ENCODE results near the gene VWA3A. TPM values are rescaled to one million over a fixed set of nuclear protein-coding genes. Genes with fewer than 3 reads are reported as not detected.

Gene VWA3A
- total and polyA plus RNA-seq, 2 of the 4 experiments (the other 2 are of a cell fraction): not detected

DNA sequence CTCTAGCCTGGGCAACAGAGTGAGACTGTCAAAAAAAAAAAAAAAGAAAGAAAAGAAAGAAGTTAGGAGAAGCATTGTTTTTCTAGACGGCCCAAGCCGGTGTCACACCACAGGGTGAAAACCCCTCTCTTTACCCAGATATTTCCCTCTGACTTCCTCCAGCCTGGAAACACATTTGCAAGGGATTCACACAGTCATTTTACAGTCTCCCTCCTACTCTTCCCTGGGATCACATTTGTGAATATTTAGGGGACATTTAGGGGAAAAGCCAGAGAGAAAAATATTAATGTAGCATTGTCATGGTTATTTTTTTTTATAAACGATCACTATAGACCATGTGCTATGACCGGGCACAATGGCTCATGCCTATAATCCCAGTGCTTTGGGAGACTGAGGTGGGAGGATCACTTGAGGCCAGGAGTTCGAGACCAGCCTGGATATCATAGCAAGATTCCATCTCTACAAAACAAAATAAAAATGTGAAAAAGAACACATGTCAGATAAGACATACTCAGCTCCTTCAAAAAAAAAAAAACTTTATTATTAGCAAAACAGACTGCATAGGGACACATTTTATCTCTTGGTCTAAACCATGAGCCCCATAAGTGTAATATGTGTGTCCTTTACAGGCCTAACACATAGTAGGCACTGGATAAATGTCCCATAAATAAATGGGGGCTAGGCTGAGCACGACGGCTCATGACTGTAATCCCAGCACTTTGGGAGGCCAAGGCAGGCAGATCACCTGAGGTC lies 59.1 kb downstream of the VWA3A start:
- in situ Hi-C loops (cut with MboI; ENCODE audit: low sequenced_read_pairs) (no loop called here), dilution Hi-C loops (cut with HindIII; ENCODE audit: low sequenced_read_pairs, unreplicated experiment) (no loop called here), intact Hi-C loops (cut with micrococcal nuclease) (no loop called here)
- H3K36me3 ChIP-seq (ENCODE audit: control insufficient read depth, insufficient read depth, low read length): no peaks in the 10 kb centered on the region
- H3K27me3 ChIP-seq (ENCODE audit: control insufficient read depth, insufficient read depth, low read length): peaks cover 20% of the 10 kb centered on the region
- ATAC-seq (ENCODE audit: low read depth) (no peak), DNase-seq (no peak)
- H3K27ac ChIP-seq (ENCODE audit: insufficient read depth, low read length): no peak overlapping the region
- H3K4me1 ChIP-seq (ENCODE audit: control insufficient read depth, insufficient read depth, low read length): no peaks in the 10 kb centered on the region
- no peak overlapping the region for H3K56ac ChIP-seq (ENCODE audit: extremely low read depth, insufficient read depth, low read length)
- no peak for TF ChIP-seq POLR2A (IDR thresholded peaks at IDR 0.05; ENCODE audit: low read depth, low read length)
- TF ChIP-seq RCOR1 (IDR thresholded peaks at IDR 0.05; ENCODE audit: insufficient replicate concordance, low read length): no peak
- TF ChIP-seq, protein P1, sequence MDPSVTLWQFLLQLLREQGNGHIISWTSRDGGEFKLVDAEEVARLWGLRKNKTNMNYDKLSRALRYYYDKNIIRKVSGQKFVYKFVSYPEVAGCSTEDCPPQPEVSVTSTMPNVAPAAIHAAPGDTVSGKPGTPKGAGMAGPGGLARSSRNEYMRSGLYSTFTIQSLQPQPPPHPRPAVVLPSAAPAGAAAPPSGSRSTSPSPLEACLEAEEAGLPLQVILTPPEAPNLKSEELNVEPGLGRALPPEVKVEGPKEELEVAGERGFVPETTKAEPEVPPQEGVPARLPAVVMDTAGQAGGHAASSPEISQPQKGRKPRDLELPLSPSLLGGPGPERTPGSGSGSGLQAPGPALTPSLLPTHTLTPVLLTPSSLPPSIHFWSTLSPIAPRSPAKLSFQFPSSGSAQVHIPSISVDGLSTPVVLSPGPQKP (IDR thresholded peaks at IDR 0.05; ENCODE audit: borderline replicate concordance, low read depth, low read length): no peak
- TF ChIP-seq FOS (IDR thresholded peaks at IDR 0.05; ENCODE audit: low read depth, low read length): no peak
- TF ChIP-seq, protein P2, sequence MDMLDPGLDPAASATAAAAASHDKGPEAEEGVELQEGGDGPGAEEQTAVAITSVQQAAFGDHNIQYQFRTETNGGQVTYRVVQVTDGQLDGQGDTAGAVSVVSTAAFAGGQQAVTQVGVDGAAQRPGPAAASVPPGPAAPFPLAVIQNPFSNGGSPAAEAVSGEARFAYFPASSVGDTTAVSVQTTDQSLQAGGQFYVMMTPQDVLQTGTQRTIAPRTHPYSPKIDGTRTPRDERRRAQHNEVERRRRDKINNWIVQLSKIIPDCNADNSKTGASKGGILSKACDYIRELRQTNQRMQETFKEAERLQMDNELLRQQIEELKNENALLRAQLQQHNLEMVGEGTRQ (IDR thresholded peaks at IDR 0.05; ENCODE audit: low read depth, low read length): no peak
- TF ChIP-seq CHD1 (IDR thresholded peaks at IDR 0.05; ENCODE audit: low read depth, low read length): no peak
- no peak overlapping the region for H3K14ac ChIP-seq (replicated peaks; ENCODE audit: low read depth, low read length)
- H4K91ac ChIP-seq (ENCODE audit: insufficient read depth, low read depth, low read length): no peak overlapping the region
- H4K20me1 ChIP-seq (ENCODE audit: insufficient read depth, low read length): no peaks in the 10 kb centered on the region
- no peak overlapping the region for H2BK120ac ChIP-seq (ENCODE audit: low read depth, low read length)
- no peak overlapping the region for H2BK5ac ChIP-seq (ENCODE audit: low read depth, low read length, poor library complexity, severe bottlenecking)
- no TSS peak for BruUV-seq (replicated peaks)
- no peak overlapping the region for H2AK9ac ChIP-seq (replicated peaks; ENCODE audit: low read depth, low read length, poor library complexity)
- H3K79me1 ChIP-seq (ENCODE audit: low read depth in 1 of 2, low read length in 2 of 2): no peaks in the 10 kb centered on the region
- POLR2A ChIA-PET (ENCODE audit: unreplicated experiment): no interaction called here
- H3K9me1 ChIP-seq (ENCODE audit: insufficient read depth, low read length): no peaks in the 10 kb centered on the region
- no peak overlapping the region for H3K9ac ChIP-seq (ENCODE audit: low read depth, low read length)
- no CpG with 5 or more reads among the region's 7 CpGs for WGBS, 2 experiments (ENCODE audit: extremely low coverage in 2 of 2, insufficient read length in 1 of 2)
- CTCF ChIA-PET: interaction anchor here (0.6 kb wide), 1 partner anchor 9 kb away, joined by 3 read pairs; no protein-coding TSS in a partner anchor
- no peak overlapping the region for H2BK15ac ChIP-seq (ENCODE audit: low read depth, low read length)
- no peak overlapping the region for H3K4ac ChIP-seq (ENCODE audit: low read depth, low read length)
- H4K8ac ChIP-seq (ENCODE audit: low read depth in 2 of 2, low read length in 2 of 2): no peak overlapping the region
- H2AFZ ChIP-seq (replicated peaks; ENCODE audit: low read length, poor library complexity): no peak overlapping the region
- H4K5ac ChIP-seq (ENCODE audit: low read depth, low read length): no peak overlapping the region
- no peak overlapping the region for H3K4me3 ChIP-seq (ENCODE audit: insufficient read depth, low read depth, low read length)
- H3K23ac ChIP-seq (ENCODE audit: low read depth, low read length): no peak overlapping the region
- no peaks in the 10 kb centered on the region for H3K9me3 ChIP-seq (ENCODE audit: control insufficient read depth, insufficient read depth, low read length)
- no peak overlapping the region for H2BK20ac ChIP-seq (ENCODE audit: low read depth, low read length)
- H3K18ac ChIP-seq (ENCODE audit: low read depth, low read length): no peak overlapping the region
- no peak overlapping the region for H2AK5ac ChIP-seq (ENCODE audit: low read depth, low read length)
- no peak overlapping the region for H3K4me2 ChIP-seq (ENCODE audit: low read depth, low read length)

Measured in IMR-90 (cell line).